ENCODE data around the gene VPS33B.
"Not testable (repeated sequence)": the region's sequence is repeated elsewhere in the genome, so short reads cannot be mapped to it uniquely, and the experiment has no call there.

The VPS33B gene

DNA sequence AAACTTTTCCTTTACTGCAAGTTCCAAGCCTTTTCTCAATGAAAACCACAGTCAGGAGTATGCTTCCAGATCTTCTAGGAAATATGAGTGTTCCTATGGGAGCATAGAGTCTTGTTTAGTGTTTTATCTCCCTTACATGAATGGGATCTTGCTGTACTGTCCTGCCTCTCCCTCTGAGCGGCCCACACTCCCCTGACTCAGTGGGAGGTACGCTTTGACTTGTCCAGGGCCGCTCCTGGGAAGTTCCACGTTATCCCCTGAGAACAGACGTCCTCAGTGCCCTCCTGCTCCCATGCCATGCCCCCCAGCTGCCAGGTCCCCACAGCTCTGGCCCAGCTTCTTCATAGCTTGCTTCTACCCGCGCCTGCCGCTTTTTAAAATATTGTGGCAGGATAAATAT is 28.9 kb upstream of the VPS33B start:
- Histone ChIP-seq H3K4me1 (ENCODE audit: control insufficient read depth, insufficient read depth, low read length) (peaks cover 5% of the 10 kb centered on the region), H3K9me3 (replicated peaks; ENCODE audit: low read length) (no peaks in the 10 kb centered on the region), H3K27me3 (ENCODE audit: control insufficient read depth, insufficient read depth, low read length) (peaks cover 48% of the 10 kb centered on the region), H3K4me2 (ENCODE audit: low read length) (no peak overlapping the region), H3K4me3 (ENCODE audit: low read length) (no peak overlapping the region), H3K9ac (ENCODE audit: low read depth, low read length) (no peak overlapping the region), H3K36me3 (ENCODE audit: insufficient read depth, low read length) (no peaks in the 10 kb centered on the region)

DNA sequence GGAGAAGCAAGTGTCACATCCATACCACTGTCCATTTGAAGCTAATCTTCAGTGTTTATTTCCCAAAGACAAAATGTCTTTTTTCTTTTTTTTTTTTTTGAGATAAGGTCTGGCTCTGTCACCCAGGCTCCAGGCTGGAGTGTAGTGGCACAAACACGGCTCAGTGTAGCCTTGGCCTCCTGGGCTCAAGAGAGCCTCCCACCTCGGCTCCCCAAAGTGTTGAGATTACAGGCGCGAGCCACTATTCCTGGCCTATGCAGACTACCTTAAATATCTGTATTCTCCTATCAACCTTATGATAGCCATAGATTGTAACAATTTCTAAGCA is 27.7 kb upstream of the VPS33B start:
- Histone ChIP-seq H3K9me3 (replicated peaks; ENCODE audit: low read length) (no peaks in the 10 kb centered on the region), H3K4me2 (ENCODE audit: low read length) (no peak overlapping the region), H3K27me3 (ENCODE audit: control insufficient read depth, insufficient read depth, low read length) (peaks cover 43% of the 10 kb centered on the region), H3K4me3 (ENCODE audit: low read length) (no peak overlapping the region), H3K4me1 (ENCODE audit: control insufficient read depth, insufficient read depth, low read length) (peaks cover 5% of the 10 kb centered on the region), H3K9ac (ENCODE audit: low read depth, low read length) (no peak overlapping the region), H3K36me3 (ENCODE audit: insufficient read depth, low read length) (no peaks in the 10 kb centered on the region)

DNA sequence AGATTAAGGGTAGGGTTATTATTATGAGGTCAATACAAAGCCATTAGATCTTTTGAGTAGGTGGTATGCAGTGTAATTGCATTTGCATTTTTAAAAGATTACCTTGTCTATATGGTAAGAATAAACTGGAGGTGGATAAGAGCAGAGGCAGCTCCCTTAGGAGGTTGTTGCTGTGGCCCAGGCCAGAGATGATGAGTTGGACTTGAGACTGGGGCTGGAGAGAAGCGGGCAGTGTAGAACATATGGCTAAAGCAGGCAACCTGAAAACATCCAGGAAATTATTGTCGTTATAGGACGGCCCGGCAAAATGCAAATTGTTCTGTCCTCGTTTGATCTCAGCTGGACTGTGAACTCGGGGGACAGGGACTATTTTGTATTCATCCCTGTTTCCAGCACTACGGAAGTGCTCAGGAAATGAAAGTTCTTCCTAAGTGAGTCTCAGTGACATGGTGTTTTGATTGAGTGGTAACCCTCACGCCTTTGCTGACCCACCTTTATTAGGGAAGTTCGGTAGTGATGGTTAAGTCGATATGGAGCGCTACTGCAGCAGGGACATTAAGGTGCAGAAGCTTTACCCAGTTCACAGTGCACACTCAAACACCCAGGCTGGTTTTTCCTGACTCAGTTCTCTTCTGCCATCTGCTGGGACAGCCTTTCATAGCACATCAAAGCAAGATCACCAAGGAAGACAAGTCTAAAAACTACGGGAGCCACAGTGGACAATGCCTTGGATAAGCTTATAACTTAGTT is 27.2 kb upstream of the VPS33B start:
- Histone ChIP-seq H3K4me1 (ENCODE audit: control insufficient read depth, insufficient read depth, low read length) (peaks cover 5% of the 10 kb centered on the region), H3K4me3 (ENCODE audit: low read length) (no peak overlapping the region), H3K9me3 (replicated peaks; ENCODE audit: low read length) (no peaks in the 10 kb centered on the region), H3K36me3 (ENCODE audit: insufficient read depth, low read length) (no peaks in the 10 kb centered on the region), H3K4me2 (ENCODE audit: low read length) (no peak overlapping the region), H3K27me3 (ENCODE audit: control insufficient read depth, insufficient read depth, low read length) (peaks cover 38% of the 10 kb centered on the region), H3K9ac (ENCODE audit: low read depth, low read length) (no peak overlapping the region)

- Histone ChIP-seq H3K27me3 (ENCODE audit: control insufficient read depth, insufficient read depth, low read length) (peaks cover 23% of the 10 kb centered on the region), H3K4me1 (ENCODE audit: control insufficient read depth, insufficient read depth, low read length) (peaks cover 5% of the 10 kb centered on the region), H3K9me3 (replicated peaks; ENCODE audit: low read length) (no peaks in the 10 kb centered on the region), H3K36me3 (ENCODE audit: insufficient read depth, low read length) (no peaks in the 10 kb centered on the region), H3K4me3 (ENCODE audit: low read length) (no peak overlapping the region), H3K9ac (ENCODE audit: low read depth, low read length) (no peak overlapping the region), H3K4me2 (ENCODE audit: low read length) (peak overlapping the region; percentile 41)
These were observed 25.3 kb upstream of the VPS33B start for GRCh38 chr15:91047545-91048199.

GRCh38 chr15:91046056-91046455 is 23.7 kb upstream of the VPS33B start:
- not testable (repeated sequence) for H3K4me3 ChIP-seq (ENCODE audit: low read length); H3K36me3 ChIP-seq (ENCODE audit: insufficient read depth, low read length); H3K4me1 ChIP-seq (ENCODE audit: control insufficient read depth, insufficient read depth, low read length); H3K4me2 ChIP-seq (ENCODE audit: low read length); H3K9me3 ChIP-seq (replicated peaks; ENCODE audit: low read length); H3K9ac ChIP-seq (ENCODE audit: low read depth, low read length)
- H3K27me3 ChIP-seq (ENCODE audit: control insufficient read depth, insufficient read depth, low read length): peaks cover 11% of the 10 kb centered on the region

GRCh38 chr15:91045065-91045464 is 22.7 kb upstream of the VPS33B start:
- Histone ChIP-seq H3K9me3 (replicated peaks; ENCODE audit: low read length) (no peaks in the 10 kb centered on the region), H3K36me3 (ENCODE audit: insufficient read depth, low read length) (no peaks in the 10 kb centered on the region), H3K4me1 (ENCODE audit: control insufficient read depth, insufficient read depth, low read length) (peaks cover 5% of the 10 kb centered on the region), H3K27me3 (ENCODE audit: control insufficient read depth, insufficient read depth, low read length) (peaks cover 14% of the 10 kb centered on the region), H3K4me2 (ENCODE audit: low read length) (no peak overlapping the region), H3K9ac (ENCODE audit: low read depth, low read length) (no peak overlapping the region), H3K4me3 (ENCODE audit: low read length) (no peak overlapping the region)

- Histone ChIP-seq H3K4me1 (ENCODE audit: control insufficient read depth, insufficient read depth, low read length) (peaks cover 5% of the 10 kb centered on the region), H3K36me3 (ENCODE audit: insufficient read depth, low read length) (no peaks in the 10 kb centered on the region), H3K4me2 (ENCODE audit: low read length) (no peak overlapping the region), H3K4me3 (ENCODE audit: low read length) (no peak overlapping the region), H3K9ac (ENCODE audit: low read depth, low read length) (no peak overlapping the region), H3K27me3 (ENCODE audit: control insufficient read depth, insufficient read depth, low read length) (peaks cover 14% of the 10 kb centered on the region), H3K9me3 (replicated peaks; ENCODE audit: low read length) (no peaks in the 10 kb centered on the region)
These were observed 20.9 kb upstream of the VPS33B start for GRCh38 chr15:91043202-91043874.

- Histone ChIP-seq H3K9me3 (replicated peaks; ENCODE audit: low read length) (no peaks in the 10 kb centered on the region), H3K4me1 (ENCODE audit: control insufficient read depth, insufficient read depth, low read length) (no peaks in the 10 kb centered on the region), H3K4me2 (ENCODE audit: low read length) (no peak overlapping the region), H3K9ac (ENCODE audit: low read depth, low read length) (no peak overlapping the region), H3K27me3 (ENCODE audit: control insufficient read depth, insufficient read depth, low read length) (peaks cover 21% of the 10 kb centered on the region), H3K36me3 (ENCODE audit: insufficient read depth, low read length) (no peaks in the 10 kb centered on the region), H3K4me3 (ENCODE audit: low read length) (no peak overlapping the region)
These were observed 18.5 kb upstream of the VPS33B start for GRCh38 chr15:91040856-91041255.

DNA sequence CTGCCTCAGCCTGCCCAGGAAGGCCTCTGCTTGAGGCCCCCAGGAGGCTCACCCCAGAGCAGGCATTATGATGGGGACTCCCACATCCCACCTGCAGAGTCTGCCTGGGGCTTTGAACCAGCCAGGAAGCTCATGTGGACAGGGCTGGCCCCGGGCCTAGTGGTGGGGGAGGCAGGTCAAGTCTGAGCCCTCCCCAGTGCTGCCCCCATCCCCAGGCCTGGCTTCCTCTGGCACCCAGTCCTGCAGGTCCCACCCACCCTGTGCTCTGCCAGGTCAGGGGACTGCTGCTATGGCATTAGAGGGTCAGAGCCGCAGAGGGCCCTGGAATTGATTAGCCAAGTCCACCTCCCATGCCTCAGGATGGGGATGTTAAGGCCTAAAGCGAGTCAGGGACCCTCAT is 17.6 kb upstream of the VPS33B start:
- H3K36me3 ChIP-seq (ENCODE audit: insufficient read depth, low read length): no peaks in the 10 kb centered on the region
- peaks cover 25% of the 10 kb centered on the region for H3K27me3 ChIP-seq (ENCODE audit: control insufficient read depth, insufficient read depth, low read length)
- no peak overlapping the region for H3K4me2 ChIP-seq (ENCODE audit: low read length)
- no peak overlapping the region for H3K9ac ChIP-seq (ENCODE audit: low read depth, low read length)
- H3K9me3 ChIP-seq (replicated peaks; ENCODE audit: low read length): no peaks in the 10 kb centered on the region
- H3K4me1 ChIP-seq (ENCODE audit: control insufficient read depth, insufficient read depth, low read length): no peaks in the 10 kb centered on the region
- no peak overlapping the region for H3K4me3 ChIP-seq (ENCODE audit: low read length)

DNA sequence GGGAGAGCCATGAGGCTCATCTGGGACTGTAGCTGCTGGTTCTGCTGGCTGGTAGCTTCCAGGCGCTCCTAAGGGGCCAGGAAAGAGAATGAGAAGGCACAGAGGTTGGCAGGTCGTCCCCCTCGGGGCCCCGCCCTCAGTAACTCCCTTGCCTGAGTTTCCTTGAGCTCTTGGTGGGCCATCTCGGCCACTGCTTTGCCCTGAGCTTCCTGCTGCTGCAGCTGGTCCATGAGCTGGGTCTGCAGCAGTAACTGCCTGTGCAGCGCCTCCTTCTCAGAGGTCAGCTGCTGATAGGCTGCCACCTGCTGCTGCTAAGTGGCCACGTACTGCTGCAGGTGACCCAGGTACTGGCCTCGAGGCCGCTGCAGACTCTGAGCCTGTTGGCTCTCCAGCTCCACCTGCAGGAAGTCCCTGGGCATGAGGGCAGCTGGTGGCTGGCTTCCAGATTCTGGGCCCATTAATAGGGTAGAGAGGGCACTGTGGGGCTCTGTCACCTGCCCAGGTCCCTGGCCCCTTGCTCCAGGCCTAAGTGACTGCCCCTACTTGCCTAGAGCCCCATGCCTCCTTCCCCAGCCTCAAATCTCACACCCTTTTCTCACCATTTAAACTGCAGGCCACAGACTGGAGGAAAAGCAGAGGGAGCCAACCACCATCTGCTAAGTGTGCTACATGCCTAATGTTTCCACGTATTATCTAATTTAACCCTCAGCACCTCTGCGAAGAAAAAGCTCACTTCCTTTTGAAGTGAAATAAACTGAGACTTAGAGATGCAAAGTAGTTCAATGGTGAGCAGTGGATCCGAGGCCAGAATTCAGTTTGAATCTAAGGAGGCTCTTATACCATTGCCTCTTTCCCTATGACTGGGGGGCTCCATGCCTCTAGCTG is 10.8 kb upstream of the VPS33B start:
- Histone ChIP-seq H3K9ac (ENCODE audit: low read depth, low read length) (no peak overlapping the region), H3K27me3 (ENCODE audit: control insufficient read depth, insufficient read depth, low read length) (peaks cover 32% of the 10 kb centered on the region), H3K36me3 (ENCODE audit: insufficient read depth, low read length) (no peaks in the 10 kb centered on the region), H3K4me1 (ENCODE audit: control insufficient read depth, insufficient read depth, low read length) (no peaks in the 10 kb centered on the region), H3K4me2 (ENCODE audit: low read length) (no peak overlapping the region), H3K9me3 (replicated peaks; ENCODE audit: low read length) (no peaks in the 10 kb centered on the region), H3K4me3 (ENCODE audit: low read length) (no peak overlapping the region)

DNA sequence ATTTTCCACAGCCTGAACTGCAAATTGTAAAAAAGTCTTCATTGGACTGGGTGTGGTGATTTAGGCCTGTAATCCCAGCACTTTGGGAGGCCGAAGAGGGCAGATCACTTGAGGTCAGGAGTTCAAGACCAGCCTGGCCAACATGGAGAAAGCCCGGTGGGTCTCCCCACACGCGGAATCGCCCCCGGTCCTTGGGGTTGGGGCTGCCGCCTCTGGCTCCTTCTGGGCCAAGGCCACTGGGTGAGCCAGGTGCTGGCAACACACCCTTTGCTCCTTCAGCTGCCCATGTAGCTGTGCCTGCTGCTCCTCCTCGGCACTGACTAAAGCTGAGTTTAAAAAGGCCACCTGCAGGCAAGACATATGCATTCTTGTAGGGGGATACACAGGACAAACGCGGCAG is 9.4 kb upstream of the VPS33B start:
- H3K9me3 ChIP-seq (replicated peaks; ENCODE audit: low read length): no peaks in the 10 kb centered on the region
- H3K27me3 ChIP-seq (ENCODE audit: control insufficient read depth, insufficient read depth, low read length): peaks cover 28% of the 10 kb centered on the region
- H3K4me2 ChIP-seq (ENCODE audit: low read length): no peak overlapping the region
- H3K4me1 ChIP-seq (ENCODE audit: control insufficient read depth, insufficient read depth, low read length): no peaks in the 10 kb centered on the region
- no peak overlapping the region for H3K9ac ChIP-seq (ENCODE audit: low read depth, low read length)
- no peak overlapping the region for H3K4me3 ChIP-seq (ENCODE audit: low read length)
- no peaks in the 10 kb centered on the region for H3K36me3 ChIP-seq (ENCODE audit: insufficient read depth, low read length)
